HG03432 (cell line): ENCODE results near the gene PCDHGA7.
"Not testable (repeated sequence)": the region's sequence is repeated elsewhere in the genome, so short reads cannot be mapped to it uniquely, and the experiment has no call there.

ENCODE experiments used
- ATAC-seq: cut with Tn5 transposase; IDR thresholded peaks from one replicate; pipeline ENCODE4 v1.9.1; 2021; ENCODE audit warnings: mild to moderate bottlenecking, moderate library complexity; ENCODE audit not compliant: unreplicated experiment

PCDHGA7 gene

GRCh38 chr5:141366016-141366896 lies 16.3 kb upstream of the PCDHGA7 start:
- ATAC-seq, result no peak

GRCh38 chr5:141369994-141370848 lies 12.3 kb upstream of the PCDHGA7 start, which contains the start of gene PCDHGB3:
TSS of gene PCDHGB3 (plus strand) at chr5:141370242. CDS start at chr5:141370395, 153 bp downstream.
- ATAC-seq, result peak; percentile 93

- ATAC-seq, result no peak
These were observed 10.7 kb upstream of the PCDHGA7 start for GRCh38 chr5:141371572-141372475.

- no peak for ATAC-seq
These were observed 8.7 kb upstream of the PCDHGA7 start, which contains the start of gene PCDHGA6 for GRCh38 chr5:141373673-141374317. TSS of gene PCDHGA6 (plus strand) at chr5:141373891. CDS start at chr5:141374084, 193 bp downstream.

GRCh38 chr5:141374627-141375026 lies 7.9 kb upstream of the PCDHGA7 start:
- no peak for ATAC-seq

- ATAC-seq, result not testable (repeated sequence)
These were observed 6.9 kb upstream of the PCDHGA7 start for GRCh38 chr5:141375444-141376155.

GRCh38 chr5:141383345-141383744 lies 803 bp downstream of the PCDHGA7 start:
- ATAC-seq, result no peak

- no peak for ATAC-seq
These were observed 2.1 kb downstream of the PCDHGA7 start for GRCh38 chr5:141384471-141385267.

GRCh38 chr5:141387557-141388311 lies 5.2 kb downstream of the PCDHGA7 start, which contains the start of gene PCDHGB4:
TSS of gene PCDHGB4 (plus strand) at chr5:141387698. CDS start at chr5:141387885, 187 bp downstream.
- peak; percentile 91 for ATAC-seq

GRCh38 chr5:141388661-141389060 lies 6.1 kb downstream of the PCDHGA7 start:
- no peak for ATAC-seq

- no peak for ATAC-seq
These were observed 6.9 kb downstream of the PCDHGA7 start for GRCh38 chr5:141389153-141390042.

- ATAC-seq, result no peak
These were observed 10.1 kb downstream of the PCDHGA7 start, which contains the start of gene PCDHGA8 for GRCh38 chr5:141392429-141393198. TSS of gene PCDHGA8 (plus strand) at chr5:141392633. CDS start at chr5:141392814, 181 bp downstream.

- ATAC-seq, result no peak
These were observed 10.7 kb downstream of the PCDHGA7 start for GRCh38 chr5:141393267-141393666.

- not testable (repeated sequence) for ATAC-seq
These were observed 12.1 kb downstream of the PCDHGA7 start for GRCh38 chr5:141394401-141395187.
